Activated CD4-positive, alpha-beta T cell treated with anti-CD3 and anti-CD28 coated beads, Interleukin-2, amount 50 U/mL, for 48 hours (primary cell): ENCODE measurements around the gene SFMBT1.
A peak's percentile ranks its signal among the peaks of the same experiment; 100 is the strongest.

Source experiments
- DNase-seq, 2 experiments: peaks; one replicate each; pipeline ENCODE4 v3.0.0-alpha.2; 2020

Gene SFMBT1

DNA sequence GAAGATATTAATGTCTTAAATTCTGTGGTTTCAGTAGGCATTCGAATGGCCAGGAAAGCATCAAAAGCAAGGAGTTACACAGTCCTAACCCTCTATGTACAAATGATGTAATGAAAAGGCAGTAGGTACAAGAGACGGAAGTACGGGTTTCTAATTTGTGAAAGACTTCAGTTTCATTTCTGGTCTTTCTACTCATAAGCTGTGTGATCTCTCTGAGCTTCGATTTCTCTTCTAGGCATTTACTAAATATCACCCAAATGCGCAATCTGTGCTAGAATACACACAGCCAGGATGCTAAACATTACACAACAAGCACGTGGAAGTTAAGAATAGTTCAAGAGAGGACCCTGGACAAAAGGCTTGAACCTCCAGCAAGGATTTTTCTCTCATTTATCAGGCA, 130.6 kb downstream of the SFMBT1 start:
- DNase-seq, result no peak

GRCh38 chr3:52912885-52913731, 132.8 kb downstream of the SFMBT1 start:
- no peak for DNase-seq

DNA sequence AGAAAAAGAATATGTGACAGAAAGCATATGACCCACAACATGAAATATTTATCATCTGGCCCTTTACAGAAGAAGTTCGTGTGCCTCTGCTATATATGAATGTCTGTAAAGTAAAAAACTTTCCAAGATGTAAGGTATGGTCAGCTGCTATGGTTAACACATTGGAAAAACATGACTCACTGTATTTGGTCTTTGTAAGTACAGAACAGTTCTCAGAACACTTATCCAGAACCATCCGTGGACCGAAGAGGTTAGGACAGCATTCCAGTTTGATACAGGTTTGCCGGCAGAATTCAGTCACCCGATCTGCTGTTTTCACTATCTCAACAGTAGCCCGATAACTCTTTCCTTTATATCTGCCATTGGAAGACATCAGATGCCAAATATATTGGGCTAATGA, 135.1 kb downstream of the SFMBT1 start:
- DNase-seq, result no peak

- no peak for DNase-seq
Measured at GRCh38 chr3:52907497-52907896, 138.4 kb downstream of the SFMBT1 start.

DNA sequence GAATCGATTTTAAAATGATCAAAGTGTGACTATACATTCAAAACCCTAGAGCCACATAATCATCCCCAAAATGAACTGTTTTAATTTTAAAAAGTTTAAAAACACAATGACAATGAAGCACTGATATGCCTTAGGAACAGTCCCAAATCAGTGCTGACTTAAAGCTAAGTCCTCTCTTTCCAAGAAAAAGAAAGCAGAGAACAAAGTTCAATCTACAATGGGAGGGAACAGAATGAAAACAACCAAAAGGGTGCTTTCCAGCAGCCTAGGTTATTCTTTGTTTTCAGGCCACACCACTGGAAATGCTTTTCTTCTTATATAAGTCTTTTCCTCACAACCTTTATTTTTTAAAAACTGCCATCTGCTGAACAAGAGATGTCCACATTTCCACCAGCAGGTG, 141.3 kb downstream of the SFMBT1 start:
- DNase-seq, result no peak

- DNase-seq, result no peak
Measured at GRCh38 chr3:52904000-52904399, 141.9 kb downstream of the SFMBT1 start.

- DNase-seq, result peak; percentile 85 to 88
Measured at GRCh38 chr3:52897130-52898122, 148.4 kb downstream of the SFMBT1 start, which contains the start of gene STIMATE. TSS of gene STIMATE (minus strand) at chr3:52897548. CDS start at chr3:52897450, 98 bp downstream.

DNA sequence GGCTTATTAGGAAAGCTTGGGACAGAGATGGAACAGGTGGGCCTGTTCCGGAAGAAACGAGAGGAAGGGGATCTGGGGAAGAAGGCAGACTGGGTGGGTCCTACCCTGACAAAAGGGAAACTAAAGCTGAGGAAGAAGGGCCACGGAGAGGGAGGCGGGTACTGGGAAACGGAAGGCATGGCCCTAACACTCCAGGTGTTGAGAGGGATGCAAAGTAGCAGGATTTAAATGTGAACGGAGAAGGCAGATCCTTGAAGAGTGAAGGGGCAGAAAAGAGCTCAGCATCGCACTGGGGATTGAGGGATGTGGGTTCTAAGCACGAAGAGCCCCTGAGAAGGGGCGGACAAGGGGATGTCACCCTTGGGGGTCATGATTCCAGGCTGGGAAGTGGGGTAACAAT, 149.3 kb downstream of the SFMBT1 start:
- no peak for DNase-seq

DNA sequence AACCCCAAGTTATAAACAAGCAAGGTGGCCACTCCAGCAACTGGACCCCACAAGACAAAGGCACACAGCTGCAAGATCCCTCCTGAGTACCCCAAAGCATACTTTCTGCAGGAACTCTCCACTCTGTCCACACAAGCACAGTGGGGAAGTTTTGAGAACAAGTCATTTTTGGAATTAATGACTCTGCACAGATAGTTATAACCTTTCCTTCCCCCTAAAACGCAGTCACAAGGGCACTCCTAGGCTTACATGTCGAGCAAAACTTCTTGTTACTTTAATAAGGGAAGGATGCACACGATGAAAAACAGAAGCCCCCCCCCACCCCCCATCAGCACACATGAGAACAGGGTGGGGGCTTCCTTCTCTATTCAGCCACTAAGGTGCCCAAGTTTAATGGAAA, 149.7 kb downstream of the SFMBT1 start:
- no peak for DNase-seq

GRCh38 chr3:52895418-52895817, 150.5 kb downstream of the SFMBT1 start:
- DNase-seq, result peak; percentile 34 to 52

DNA sequence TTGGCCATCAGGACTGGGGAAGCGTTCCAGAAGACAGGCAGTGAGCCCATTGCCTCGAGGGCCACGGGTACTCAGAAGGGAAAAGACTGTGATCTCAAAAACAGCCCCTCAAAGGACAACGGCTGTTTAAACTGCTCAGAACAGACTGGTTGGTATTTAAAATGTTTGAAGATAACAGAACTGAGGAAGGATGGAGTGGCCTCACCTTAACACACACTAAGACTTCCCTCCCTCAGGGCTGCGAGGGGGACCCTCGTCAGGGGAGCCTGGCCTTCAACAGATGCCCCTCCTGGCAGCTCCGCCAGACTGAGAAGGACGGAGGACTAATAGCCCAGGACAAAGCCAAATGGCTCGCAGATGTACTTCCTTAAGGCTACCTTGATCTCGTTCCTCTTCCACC, 151.1 kb downstream of the SFMBT1 start:
- no peak for DNase-seq

- no peak for DNase-seq
Measured at GRCh38 chr3:52893723-52894122, 152.2 kb downstream of the SFMBT1 start.

- DNase-seq, result peak in 1 of 2 experiments; percentile 35
Measured at GRCh38 chr3:52892625-52893311, 153.1 kb downstream of the SFMBT1 start.

GRCh38 chr3:52892290-52892624, 153.6 kb downstream of the SFMBT1 start:
- DNase-seq, result no peak

DNA sequence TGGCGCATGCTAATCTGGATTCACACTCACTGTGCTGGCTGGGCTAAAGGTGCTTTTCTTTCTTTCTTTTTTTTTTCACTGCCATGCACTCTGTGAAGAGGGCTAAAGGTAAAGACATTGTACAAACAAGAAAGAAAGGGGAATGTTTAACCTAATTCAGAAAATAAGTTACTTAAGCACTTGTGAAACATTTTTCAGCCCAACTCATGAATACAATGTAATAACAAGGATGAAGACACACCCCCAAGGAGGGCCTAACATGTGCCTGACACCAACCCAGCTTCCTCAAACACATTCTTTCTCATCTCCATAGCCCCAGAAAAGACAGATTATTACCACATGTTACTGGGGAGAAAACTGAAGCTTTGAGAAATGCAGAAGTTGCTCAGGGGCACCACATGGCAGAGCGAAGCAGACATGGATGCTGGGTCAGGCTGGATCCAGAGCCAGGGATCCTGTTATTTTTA, 154.2 kb downstream of the SFMBT1 start:
- no peak for DNase-seq

DNA sequence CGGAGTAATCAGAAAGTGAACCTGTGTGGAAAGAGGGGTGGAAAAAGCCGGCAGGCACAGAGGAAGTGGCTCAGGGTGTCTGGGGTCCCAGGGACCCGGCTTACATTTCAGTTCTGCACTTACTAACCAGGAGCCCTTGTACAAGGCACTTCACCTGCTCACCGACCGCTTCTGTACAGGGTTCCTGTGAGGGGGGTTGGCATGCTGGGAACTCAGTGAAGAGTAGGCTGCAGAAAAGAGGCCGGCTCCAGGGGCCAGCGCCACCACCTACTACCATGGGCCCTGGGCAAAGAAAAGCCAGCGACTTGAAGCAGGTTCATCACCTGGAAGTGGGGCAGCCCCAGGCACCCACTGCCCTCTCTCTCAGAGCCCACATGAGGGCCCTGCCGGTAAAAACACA, 154.7 kb downstream of the SFMBT1 start:
- peak; percentile 53 to 69 for DNase-seq

- DNase-seq, result peak; percentile 44 to 59
Measured at GRCh38 chr3:52890735-52891134, 155.1 kb downstream of the SFMBT1 start.

GRCh38 chr3:52889901-52890300, 156.0 kb downstream of the SFMBT1 start:
- no peak for DNase-seq

- DNase-seq, result no peak
Measured at GRCh38 chr3:52887166-52887565, 158.7 kb downstream of the SFMBT1 start.

DNA sequence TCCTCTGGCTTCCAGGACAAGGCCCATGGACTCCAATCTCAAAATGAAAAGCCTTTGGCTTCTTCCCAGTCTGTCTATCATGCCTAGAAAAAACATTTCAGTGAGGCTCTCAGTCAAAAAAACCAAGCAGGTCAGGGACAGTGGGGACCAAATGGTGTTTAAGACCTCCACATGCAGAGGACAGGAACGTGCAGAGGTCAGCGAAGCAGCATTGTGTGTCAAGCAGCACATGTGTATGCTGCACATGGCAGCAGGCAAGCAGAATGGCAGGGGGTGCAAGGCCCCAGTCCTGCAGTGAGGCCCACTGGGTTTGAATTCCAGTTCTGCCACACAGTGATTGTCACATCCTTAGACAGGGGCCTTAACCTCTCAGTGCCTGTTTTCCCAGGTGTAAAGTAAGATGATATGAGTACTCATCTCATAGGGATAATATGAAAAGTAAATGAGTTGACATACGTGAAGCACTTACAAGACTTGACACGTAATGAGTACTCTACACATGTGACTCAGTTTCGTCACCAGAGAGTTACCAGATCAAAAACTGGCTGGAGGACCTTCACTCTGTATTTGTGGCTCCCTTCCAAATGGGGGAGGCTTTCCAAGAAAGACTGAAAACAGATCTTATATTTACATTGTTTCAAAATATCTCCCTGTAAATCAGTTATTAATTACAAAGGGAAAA, 159.7 kb downstream of the SFMBT1 start:
- DNase-seq, result no peak

DNA sequence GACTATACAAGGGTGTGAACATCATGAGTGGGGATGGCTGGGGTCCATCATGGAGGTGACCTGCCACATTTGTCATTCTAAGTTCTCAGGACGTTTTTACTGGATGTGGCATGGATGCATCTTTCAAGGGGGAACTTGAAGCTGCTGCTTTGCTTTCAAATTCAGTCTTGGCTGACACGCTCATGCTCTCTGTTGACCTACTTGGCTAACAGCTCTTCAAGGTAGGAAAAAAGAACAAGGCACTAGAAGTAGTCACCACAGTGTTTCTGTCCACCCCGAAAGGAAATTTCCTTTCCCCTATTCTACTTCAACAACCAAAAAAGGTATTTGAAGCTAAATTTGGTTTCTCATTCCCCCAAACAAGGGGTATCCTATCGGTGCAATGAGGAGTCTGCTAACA, 163.5 kb downstream of the SFMBT1 start:
- DNase-seq, result no peak

- DNase-seq, result no peak
Measured at GRCh38 chr3:52881871-52882270, 164.0 kb downstream of the SFMBT1 start.
